OCI-LY1 (cell line): ENCODE measurements around the gene GSK3A.

Experiments used
- EZH2 ChIP-seq: fragments of 200-600 bp; sonication (generic), shearing (Covaris generic); IDR thresholded peaks from 2 replicates; pipeline ENCODE4 v1.8.0; 2017; ENCODE audit warnings: borderline replicate concordance, mixed run types, mild to moderate bottlenecking, antibody characterized with exemption, low read length, moderate library complexity, mixed read lengths
- TF ChIP-seq, protein P1 (sequence below): fragments of 200-600 bp; sonication (generic), shearing (Covaris generic); IDR thresholded peaks from 2 replicates; pipeline ENCODE4 v1.5.1; 2017; ENCODE audit warnings: mild to moderate bottlenecking, antibody characterized with exemption, low read length, moderate library complexity, mixed read lengths

DNA sequence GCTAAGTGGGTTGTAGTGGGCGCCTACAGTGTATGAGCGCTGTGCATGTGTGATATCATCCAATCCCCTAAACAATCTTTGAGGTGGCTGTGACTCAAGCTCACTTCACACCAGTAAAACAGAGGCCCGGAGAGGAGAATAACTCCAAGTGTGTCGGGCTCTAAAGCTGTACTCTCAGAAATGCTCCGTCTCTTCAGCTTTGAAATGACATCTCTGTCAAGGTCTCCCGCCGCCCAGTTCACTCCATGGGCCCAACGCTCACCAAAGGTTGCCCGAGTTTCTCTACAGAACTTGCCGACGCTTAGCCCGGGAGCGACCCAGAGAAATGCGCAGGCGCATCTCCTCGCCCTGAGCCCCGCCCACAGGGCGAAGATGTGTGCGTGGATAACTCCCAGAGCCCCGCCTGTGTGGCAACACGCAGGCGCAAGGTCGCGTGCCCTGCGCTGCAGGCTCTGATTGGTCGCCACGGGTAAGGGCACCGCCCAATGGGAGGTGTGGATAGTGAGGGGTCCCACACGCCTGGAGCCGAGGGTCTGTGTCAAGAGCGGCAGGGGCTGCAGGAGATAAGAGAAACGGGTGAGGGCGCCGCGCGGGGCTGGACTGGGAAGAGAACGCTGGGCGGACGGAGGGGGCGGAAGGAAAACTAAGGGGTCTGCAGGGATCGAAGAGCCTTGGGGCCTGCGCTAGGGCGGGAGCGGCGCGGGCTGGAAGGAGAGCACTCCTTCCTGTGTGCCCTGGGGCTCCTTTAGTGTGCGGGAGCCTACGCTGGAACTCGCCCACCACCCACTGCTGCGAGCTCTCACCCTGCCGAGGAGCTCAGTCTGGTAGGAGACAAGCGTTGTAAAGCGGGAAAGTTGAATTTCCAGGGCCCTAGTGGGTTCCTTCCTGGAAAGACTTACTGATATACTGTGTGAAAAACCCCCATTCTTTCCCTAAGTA, 22.3 kb downstream of the GSK3A start, which contains the start of gene ZNF526:
- TF ChIP-seq, protein P1, sequence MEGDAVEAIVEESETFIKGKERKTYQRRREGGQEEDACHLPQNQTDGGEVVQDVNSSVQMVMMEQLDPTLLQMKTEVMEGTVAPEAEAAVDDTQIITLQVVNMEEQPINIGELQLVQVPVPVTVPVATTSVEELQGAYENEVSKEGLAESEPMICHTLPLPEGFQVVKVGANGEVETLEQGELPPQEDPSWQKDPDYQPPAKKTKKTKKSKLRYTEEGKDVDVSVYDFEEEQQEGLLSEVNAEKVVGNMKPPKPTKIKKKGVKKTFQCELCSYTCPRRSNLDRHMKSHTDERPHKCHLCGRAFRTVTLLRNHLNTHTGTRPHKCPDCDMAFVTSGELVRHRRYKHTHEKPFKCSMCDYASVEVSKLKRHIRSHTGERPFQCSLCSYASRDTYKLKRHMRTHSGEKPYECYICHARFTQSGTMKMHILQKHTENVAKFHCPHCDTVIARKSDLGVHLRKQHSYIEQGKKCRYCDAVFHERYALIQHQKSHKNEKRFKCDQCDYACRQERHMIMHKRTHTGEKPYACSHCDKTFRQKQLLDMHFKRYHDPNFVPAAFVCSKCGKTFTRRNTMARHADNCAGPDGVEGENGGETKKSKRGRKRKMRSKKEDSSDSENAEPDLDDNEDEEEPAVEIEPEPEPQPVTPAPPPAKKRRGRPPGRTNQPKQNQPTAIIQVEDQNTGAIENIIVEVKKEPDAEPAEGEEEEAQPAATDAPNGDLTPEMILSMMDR: no peak
- no peak for TF ChIP-seq EZH2
